GM23248 (cell line): ENCODE data around the gene REXO4.

Experiments used
- EZH2 ChIP-seq: fragments of 200-600 bp; sonication (generic); IDR thresholded peaks from 2 replicates; pipeline ENCODE4 v1.6.1; 2018; ENCODE audit warnings: antibody characterized with exemption, mild to moderate bottlenecking; ENCODE audit not compliant: insufficient read depth, poor library complexity, severe bottlenecking
- EZH2phosphoT487 ChIP-seq: fragments of 200-600 bp; sonication (generic); IDR thresholded peaks from 2 replicates; pipeline ENCODE4 v1.6.1; 2018; ENCODE audit warnings: antibody characterized with exemption, moderate library complexity, mild to moderate bottlenecking, low read depth; ENCODE audit not compliant: insufficient read depth

- TF ChIP-seq EZH2 (no peak), EZH2phosphoT487 (no peak)
These were observed 4.1 kb upstream of the REXO4 start, which contains the start of gene ADAMTS13 for GRCh38 chr9:133421615-133422542.
